Measurements from ENCODE around the gene PRRT1B.

- TF ChIP-seq POLR2AphosphoS5 (IDR thresholded peaks at IDR 0.05; ENCODE audit: borderline replicate concordance, low read depth, low read length), result no peak
- no peak for TF ChIP-seq EZH2 (IDR thresholded peaks at IDR 0.05)
Observed at GRCh38 chr9:131543141-131543540, 2.2 kb upstream of the PRRT1B start.
